Endodermal cell (in vitro differentiated cells): ENCODE measurements around the gene SREBF1. TPM values are rescaled to one million over a fixed set of nuclear protein-coding genes. Genes with fewer than 3 reads are reported as not detected.

Experiments used
- DNase-seq: peaks from one replicate; pipeline ENCODE4 v3.0.0-alpha.2; 2017
- H3K27ac ChIP-seq: 2 replicates; pipeline ENCODE4 v1.5.1; 2013; ENCODE audit warnings: mild to moderate bottlenecking, low read depth, low read length, moderate library complexity
- H3K27me3 ChIP-seq: 2 replicates; pipeline ENCODE4 v1.6.1; 2013; ENCODE audit warnings: mild to moderate bottlenecking, low read length, moderate library complexity; ENCODE audit not compliant: insufficient read depth, control insufficient read depth, poor library complexity, severe bottlenecking
- H3K36me3 ChIP-seq: 2 replicates; pipeline ENCODE4 v1.7.0; 2013; ENCODE audit warnings: mild to moderate bottlenecking, low read length, moderate library complexity; ENCODE audit not compliant: control insufficient read depth, insufficient read depth
- H3K4me1 ChIP-seq: one replicate; pipeline ENCODE4 v1.7.0; 2013; ENCODE audit warnings: low read length; ENCODE audit not compliant: control insufficient read depth, insufficient read depth
- H3K4me3 ChIP-seq: 2 replicates; pipeline ENCODE4 v1.5.1; 2013; ENCODE audit warnings: mild to moderate bottlenecking, low read length, moderate library complexity
- H3K9ac ChIP-seq: 2 replicates; pipeline ENCODE4 v1.6.1; 2013; ENCODE audit warnings: mild to moderate bottlenecking, low read length, moderate library complexity; ENCODE audit not compliant: poor library complexity, severe bottlenecking; ENCODE audit errors: extremely low read depth
- H3K9me3 ChIP-seq: 2 replicates; pipeline ENCODE4 v1.6.1; 2013; ENCODE audit warnings: mild to moderate bottlenecking, low read length, moderate library complexity; ENCODE audit not compliant: control insufficient read depth
- H3K27ac Mint-ChIP-seq: 2 replicates; pipeline ENCODE4 v1.8.0; 2020; ENCODE audit warnings: mixed read lengths
- H3K27me3 Mint-ChIP-seq: 2 replicates; pipeline ENCODE4 v1.8.0; 2021; ENCODE audit warnings: mild to moderate bottlenecking, mixed read lengths; ENCODE audit not compliant: insufficient read depth
- H3K36me3 Mint-ChIP-seq: 2 replicates; pipeline ENCODE4 v1.8.0; 2020; ENCODE audit warnings: low read depth, mixed read lengths
- H3K4me1 Mint-ChIP-seq: 2 replicates; pipeline ENCODE4 v1.8.0; 2020; ENCODE audit warnings: mixed read lengths
- H3K4me3 Mint-ChIP-seq: 2 replicates; pipeline ENCODE4 v1.8.0; 2020; ENCODE audit warnings: mild to moderate bottlenecking, moderate library complexity, mixed read lengths
- H3K9me3 Mint-ChIP-seq: 2 replicates; pipeline ENCODE4 v1.8.0; 2020; ENCODE audit warnings: mild to moderate bottlenecking, mixed read lengths
- WGBS, 2 experiments: methylation state at CpG; one replicate each; pipeline versions ENCODE4 v1.1.5 to v1.1.7; 2013; ENCODE audit warnings: missing lambda C conversion rate in 2 of 2, mixed read lengths in 1 of 2; ENCODE audit not compliant: insufficient coverage in 1 of 2, insufficient read length in 1 of 2; 5-methylcytosine and 5-hydroxymethylcytosine counted together
- total RNA-seq, 2 donors: library from RNA; stranded (reverse); fragmentation: NEBNext Ultra II Directional in 1 of 2; extraction: Animal tissue kit (Norgen Biotek cat#: 25700) in 1 of 2; gene quantifications; 2 replicates in 1 of 2; 3 replicates in 1 of 2; pipeline ENCODE4 v1.2.1, GENCODE V29; 2021
- TF ChIP-seq, protein P1 (sequence below): fragments of 200-600 bp; sonication (generic); conservative IDR thresholded peaks from 2 replicates; pipeline ENCODE4 v1.5.0; 2021; ENCODE audit warnings: antibody characterized with exemption, mild to moderate bottlenecking

The SREBF1 gene
- total RNA-seq, 2 donors from 2014 or later: 39.0 to 58.2 TPM

DNA sequence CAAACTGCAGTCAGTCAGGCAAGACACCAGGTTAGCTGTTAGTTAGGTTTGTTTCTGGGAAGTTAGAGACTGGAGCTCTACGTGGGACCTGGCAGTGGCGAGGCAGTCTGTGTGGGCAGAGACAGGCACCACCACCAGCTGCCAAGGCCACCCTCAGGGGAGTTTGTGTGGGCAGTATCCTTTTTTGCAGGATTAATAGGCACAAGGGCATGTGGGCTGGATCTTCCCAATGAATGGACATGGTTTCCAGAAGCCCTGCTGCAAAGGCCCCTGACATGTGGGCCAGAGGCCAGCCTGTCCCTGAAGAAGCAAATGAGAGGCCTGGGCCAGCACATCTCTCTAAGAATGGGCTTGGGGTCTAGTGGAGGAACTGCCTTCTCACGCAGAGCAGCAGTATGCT is 19.2 kb upstream of the SREBF1 start:
- H3K27ac Mint-ChIP-seq: no peak overlapping the region
- TF ChIP-seq, protein P1, sequence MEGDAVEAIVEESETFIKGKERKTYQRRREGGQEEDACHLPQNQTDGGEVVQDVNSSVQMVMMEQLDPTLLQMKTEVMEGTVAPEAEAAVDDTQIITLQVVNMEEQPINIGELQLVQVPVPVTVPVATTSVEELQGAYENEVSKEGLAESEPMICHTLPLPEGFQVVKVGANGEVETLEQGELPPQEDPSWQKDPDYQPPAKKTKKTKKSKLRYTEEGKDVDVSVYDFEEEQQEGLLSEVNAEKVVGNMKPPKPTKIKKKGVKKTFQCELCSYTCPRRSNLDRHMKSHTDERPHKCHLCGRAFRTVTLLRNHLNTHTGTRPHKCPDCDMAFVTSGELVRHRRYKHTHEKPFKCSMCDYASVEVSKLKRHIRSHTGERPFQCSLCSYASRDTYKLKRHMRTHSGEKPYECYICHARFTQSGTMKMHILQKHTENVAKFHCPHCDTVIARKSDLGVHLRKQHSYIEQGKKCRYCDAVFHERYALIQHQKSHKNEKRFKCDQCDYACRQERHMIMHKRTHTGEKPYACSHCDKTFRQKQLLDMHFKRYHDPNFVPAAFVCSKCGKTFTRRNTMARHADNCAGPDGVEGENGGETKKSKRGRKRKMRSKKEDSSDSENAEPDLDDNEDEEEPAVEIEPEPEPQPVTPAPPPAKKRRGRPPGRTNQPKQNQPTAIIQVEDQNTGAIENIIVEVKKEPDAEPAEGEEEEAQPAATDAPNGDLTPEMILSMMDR: no peak
- H3K9me3 ChIP-seq: no peaks in the 10 kb centered on the region
- peaks cover 2% of the 10 kb centered on the region for H3K27me3 Mint-ChIP-seq
- DNase-seq: peak; percentile 45
- 93 to 95% methylated on average over 3 of the region's 3 CpGs for WGBS, 2 experiments
- H3K4me1 ChIP-seq: no peaks in the 10 kb centered on the region
- H3K36me3 ChIP-seq: no peaks in the 10 kb centered on the region
- no peaks in the 10 kb centered on the region for H3K36me3 Mint-ChIP-seq
- peaks cover 5% of the 10 kb centered on the region for H3K4me1 Mint-ChIP-seq
- no peak overlapping the region for H3K4me3 Mint-ChIP-seq
- H3K27ac ChIP-seq: no peak overlapping the region
- no peaks in the 10 kb centered on the region for H3K27me3 ChIP-seq
- no peak overlapping the region for H3K4me3 ChIP-seq
- H3K9me3 Mint-ChIP-seq: no peaks in the 10 kb centered on the region
- H3K9ac ChIP-seq: no peak overlapping the region

DNA sequence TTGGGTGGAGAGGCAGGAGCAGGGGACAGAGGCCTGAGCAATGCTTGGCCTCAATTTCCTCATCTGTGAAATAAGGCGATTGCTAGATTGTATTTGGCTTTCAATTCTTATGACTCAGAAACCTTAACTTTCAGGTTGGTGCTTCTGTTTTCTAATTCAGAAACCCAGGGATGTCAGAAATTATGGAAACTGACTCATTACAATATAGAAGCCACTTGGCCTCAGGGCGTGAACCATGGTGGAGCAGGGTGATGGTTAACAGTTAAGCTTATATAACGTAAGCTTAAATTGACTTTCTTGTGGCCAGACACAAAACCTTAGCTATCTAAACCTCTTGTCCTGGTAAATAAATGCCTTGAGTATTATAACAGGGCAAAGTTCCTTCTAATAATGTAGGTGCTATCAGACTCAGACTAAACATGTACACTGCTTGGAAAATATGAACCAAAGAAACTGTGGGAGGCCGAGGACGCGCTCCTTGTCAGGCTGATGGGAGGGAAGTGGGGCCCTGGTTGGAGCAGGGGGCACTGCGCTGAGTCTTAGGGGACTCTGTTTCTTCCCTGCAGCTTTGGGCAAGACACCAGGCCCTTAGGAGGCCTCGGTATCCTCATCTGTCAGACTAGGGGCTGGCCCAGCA is 17.1 kb upstream of the SREBF1 start:
- Mint-ChIP-seq H3K27me3 (peaks cover 2% of the 10 kb centered on the region), H3K4me3 (no peak overlapping the region), H3K27ac (no peak overlapping the region), H3K36me3 (no peaks in the 10 kb centered on the region), H3K4me1 (peaks cover 17% of the 10 kb centered on the region), H3K9me3 (no peaks in the 10 kb centered on the region)
- TF ChIP-seq, protein P1: no peak
- Histone ChIP-seq H3K36me3 (no peaks in the 10 kb centered on the region), H3K9me3 (no peaks in the 10 kb centered on the region), H3K4me3 (no peak overlapping the region), H3K4me1 (no peaks in the 10 kb centered on the region), H3K9ac (no peak overlapping the region), H3K27ac (no peak overlapping the region), H3K27me3 (no peaks in the 10 kb centered on the region)
- no peak for DNase-seq
- 93 to 95% methylated on average over 4 to 8 of the region's 8 CpGs for WGBS, 2 experiments

DNA sequence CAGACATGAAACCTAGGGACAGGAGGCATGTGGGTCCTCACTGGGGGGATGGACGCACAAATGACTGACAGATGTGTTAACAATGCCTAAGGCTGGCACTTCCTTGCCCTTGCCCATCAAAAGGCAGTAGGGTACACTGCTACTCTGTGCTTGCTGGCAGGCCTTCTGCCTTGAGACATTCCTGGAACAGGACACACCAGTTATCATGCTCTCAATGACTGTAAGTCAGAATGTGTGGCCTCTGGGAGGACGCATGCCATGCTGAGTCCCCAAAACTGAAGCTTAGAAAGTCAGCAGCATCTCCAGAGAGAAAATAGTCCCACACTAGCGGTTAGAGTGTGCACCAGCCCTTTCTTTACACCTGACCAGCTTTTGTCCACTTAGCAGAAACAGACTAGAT is 16.1 kb upstream of the SREBF1 start:
- Histone ChIP-seq H3K9ac (no peak overlapping the region), H3K27ac (no peak overlapping the region), H3K36me3 (no peaks in the 10 kb centered on the region), H3K4me1 (no peaks in the 10 kb centered on the region), H3K27me3 (no peaks in the 10 kb centered on the region), H3K9me3 (no peaks in the 10 kb centered on the region), H3K4me3 (no peak overlapping the region)
- TF ChIP-seq, protein P1: no peak
- Mint-ChIP-seq H3K27me3 (peaks cover 2% of the 10 kb centered on the region), H3K36me3 (no peaks in the 10 kb centered on the region), H3K9me3 (no peaks in the 10 kb centered on the region), H3K4me1 (peaks cover 17% of the 10 kb centered on the region), H3K4me3 (no peak overlapping the region), H3K27ac (no peak overlapping the region)
- no peak for DNase-seq
- WGBS, 2 experiments: 90 to 94% methylated on average over 3 of the region's 3 CpGs
